K562 (cell line): ENCODE results near the gene JUP.

Experiments
- ATF3 ChIP-seq, 2 experiments: fragments of 450-650 bp in 1 of 2; sonication (generic) in 1 of 2; formaldehyde crosslinking in 1 of 2; IDR thresholded peaks in 1 of 2; conservative IDR thresholded peaks in 1 of 2; 2 replicates each; pipeline versions ENCODE4 v1.6.1 to v1.8.1; 2016 to 2023; ENCODE audit warnings: mild to moderate bottlenecking in 2 of 2, moderate library complexity in 2 of 2, inconsistent platforms in 1 of 2, missing genetic modification reagents in 1 of 2
- BDP1 ChIP-seq: IDR thresholded peaks from 3 replicates; pipeline ENCODE4 v1.6.1; 2011; ENCODE audit not compliant: insufficient read length, insufficient read depth
- CBX3 ChIP-seq, 2 experiments: IDR thresholded peaks; 1 replicate in 1 of 2; 2 replicates in 1 of 2; pipeline ENCODE4 v1.6.1; 2012; ENCODE audit warnings: inconsistent platforms in 2 of 2, low read length in 2 of 2, borderline replicate concordance in 1 of 2, control low read depth in 1 of 2
- ELF1 ChIP-seq: fragments of 200-800 bp; sonication (Bioruptor generic); IDR thresholded peaks from 2 replicates; pipeline ENCODE4 v1.6.1; 2016; ENCODE audit warnings: missing genetic modification characterization, missing compliant biosample characterization
- ETV6 ChIP-seq, 3 experiments: fragments of 150-350 bp in 1 of 3; sonication (generic) in 1 of 3; formaldehyde crosslinking in 1 of 3; IDR thresholded peaks; 2 replicates each; pipeline versions ENCODE4 v1.6.1 to v1.8.0; 2014 to 2022; ENCODE audit warnings: borderline replicate concordance in 2 of 3, low read depth in 2 of 3, antibody characterized with exemption in 1 of 3, low read length in 1 of 3, mild to moderate bottlenecking in 1 of 3, missing genetic modification reagents in 1 of 3
- JUND ChIP-seq, 2 experiments: IDR thresholded peaks; 2 replicates in 1 of 2; 3 replicates in 1 of 2; pipeline ENCODE4 v1.6.1; 2011; ENCODE audit warnings: borderline replicate concordance in 2 of 2, low read depth in 2 of 2, low read length in 2 of 2, improper control_type of control experiment in 1 of 2, missing biosample characterization in 1 of 2, missing genetic modification characterization in 1 of 2, missing genetic modification reagents in 1 of 2
- NFIC ChIP-seq: fragments of 450-650 bp; IDR thresholded peaks from 2 replicates; pipeline ENCODE4 v1.6.1; 2017; ENCODE audit warnings: mild to moderate bottlenecking, inconsistent platforms
- POLR2AphosphoS5 ChIP-seq: IDR thresholded peaks from 2 replicates; pipeline ENCODE4 v1.6.1; 2011; ENCODE audit warnings: mild to moderate bottlenecking, low read depth, low read length, moderate library complexity; ENCODE audit not compliant: control insufficient read depth, insufficient read depth
- SMAD4 ChIP-seq: fragments of 250-450 bp; sonication (Bioruptor Pico); conservative IDR thresholded peaks from 2 replicates; pipeline ENCODE4 v1.8.0; 2021; ENCODE audit warnings: inconsistent platforms, mild to moderate bottlenecking, moderate library complexity
- TAF1 ChIP-seq: IDR thresholded peaks from 2 replicates; pipeline ENCODE4 v1.6.1; 2011; ENCODE audit warnings: mild to moderate bottlenecking, low read length, moderate library complexity; ENCODE audit not compliant: insufficient read depth, control insufficient read depth, severe bottlenecking; ENCODE audit errors: extremely low read depth
- ZZZ3 ChIP-seq: fragments of 450-650 bp; IDR thresholded peaks from 2 replicates; pipeline ENCODE4 v1.6.1; 2016; ENCODE audit warnings: antibody characterized with exemption, mild to moderate bottlenecking, moderate library complexity
- TF ChIP-seq, protein P1 (sequence below), 3 experiments: IDR thresholded peaks in 2 of 3; conservative IDR thresholded peaks in 1 of 3; 2 replicates each; pipeline ENCODE4 v1.5.1; 2011 to 2012; ENCODE audit warnings: low read length in 3 of 3, mild to moderate bottlenecking in 3 of 3, control low read depth in 2 of 3, improper control_type of control experiment in 1 of 3, inconsistent platforms in 1 of 3, low read depth in 1 of 3, mixed read lengths in 1 of 3, moderate library complexity in 1 of 3; ENCODE audit not compliant: insufficient read depth in 2 of 3
- TF ChIP-seq, protein P2 (sequence below): sonication (generic); formaldehyde crosslinking; IDR thresholded peaks from 2 replicates; pipeline ENCODE4 v1.8.1; 2022; ENCODE audit warnings: missing genetic modification reagents
- TF ChIP-seq, protein P3 (sequence below): fragments of 450-650 bp; formaldehyde crosslinking; IDR thresholded peaks from 2 replicates; pipeline ENCODE4 v1.4.0; 2022; ENCODE audit warnings: mild to moderate bottlenecking, moderate library complexity

GRCh38 chr17:41772218-41772585 is 14.3 kb downstream of the JUP start:
- TF ChIP-seq TAF1 (no peak), ETV6 (IDR thresholded peaks at IDR 0.05; ENCODE audit: borderline replicate concordance in 1 of 2, low read depth in 2 of 2, low read length in 1 of 2) (no peak), ETV6 (CRISPR knock-in tag; IDR thresholded peaks at IDR 0.05; ENCODE audit: borderline replicate concordance) (no peak), ELF1 (no peak), JUND (IDR thresholded peaks at IDR 0.05; ENCODE audit: borderline replicate concordance, low read depth, low read length) (no peak), JUND (tag; IDR thresholded peaks at IDR 0.05; ENCODE audit: borderline replicate concordance, low read depth, low read length) (no peak), ATF3 (IDR thresholded peaks at IDR 0.05) (no peak), ATF3 (CRISPR knock-in tag; conservative IDR thresholded peaks at IDR 0.05) (no peak), ZZZ3 (no peak), CBX3 (IDR thresholded peaks at IDR 0.05; ENCODE audit: borderline replicate concordance in 1 of 2, low read length in 2 of 2) (no peak), SMAD4 (CRISPR knock-in tag) (no peak), POLR2AphosphoS5 (no peak), NFIC (no peak), BDP1 (no peak)
- TF ChIP-seq, protein P1, sequence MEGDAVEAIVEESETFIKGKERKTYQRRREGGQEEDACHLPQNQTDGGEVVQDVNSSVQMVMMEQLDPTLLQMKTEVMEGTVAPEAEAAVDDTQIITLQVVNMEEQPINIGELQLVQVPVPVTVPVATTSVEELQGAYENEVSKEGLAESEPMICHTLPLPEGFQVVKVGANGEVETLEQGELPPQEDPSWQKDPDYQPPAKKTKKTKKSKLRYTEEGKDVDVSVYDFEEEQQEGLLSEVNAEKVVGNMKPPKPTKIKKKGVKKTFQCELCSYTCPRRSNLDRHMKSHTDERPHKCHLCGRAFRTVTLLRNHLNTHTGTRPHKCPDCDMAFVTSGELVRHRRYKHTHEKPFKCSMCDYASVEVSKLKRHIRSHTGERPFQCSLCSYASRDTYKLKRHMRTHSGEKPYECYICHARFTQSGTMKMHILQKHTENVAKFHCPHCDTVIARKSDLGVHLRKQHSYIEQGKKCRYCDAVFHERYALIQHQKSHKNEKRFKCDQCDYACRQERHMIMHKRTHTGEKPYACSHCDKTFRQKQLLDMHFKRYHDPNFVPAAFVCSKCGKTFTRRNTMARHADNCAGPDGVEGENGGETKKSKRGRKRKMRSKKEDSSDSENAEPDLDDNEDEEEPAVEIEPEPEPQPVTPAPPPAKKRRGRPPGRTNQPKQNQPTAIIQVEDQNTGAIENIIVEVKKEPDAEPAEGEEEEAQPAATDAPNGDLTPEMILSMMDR (IDR thresholded peaks at IDR 0.05 in 2 of 3, conservative IDR thresholded peaks at IDR 0.05 in 1 of 3; ENCODE audit: insufficient read depth in 2 of 3, low read depth in 1 of 3, low read length in 3 of 3): no peak
- TF ChIP-seq, protein P2, sequence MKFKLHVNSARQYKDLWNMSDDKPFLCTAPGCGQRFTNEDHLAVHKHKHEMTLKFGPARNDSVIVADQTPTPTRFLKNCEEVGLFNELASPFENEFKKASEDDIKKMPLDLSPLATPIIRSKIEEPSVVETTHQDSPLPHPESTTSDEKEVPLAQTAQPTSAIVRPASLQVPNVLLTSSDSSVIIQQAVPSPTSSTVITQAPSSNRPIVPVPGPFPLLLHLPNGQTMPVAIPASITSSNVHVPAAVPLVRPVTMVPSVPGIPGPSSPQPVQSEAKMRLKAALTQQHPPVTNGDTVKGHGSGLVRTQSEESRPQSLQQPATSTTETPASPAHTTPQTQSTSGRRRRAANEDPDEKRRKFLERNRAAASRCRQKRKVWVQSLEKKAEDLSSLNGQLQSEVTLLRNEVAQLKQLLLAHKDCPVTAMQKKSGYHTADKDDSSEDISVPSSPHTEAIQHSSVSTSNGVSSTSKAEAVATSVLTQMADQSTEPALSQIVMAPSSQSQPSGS (CRISPR knock-in tag): no peak
- TF ChIP-seq, protein P3, sequence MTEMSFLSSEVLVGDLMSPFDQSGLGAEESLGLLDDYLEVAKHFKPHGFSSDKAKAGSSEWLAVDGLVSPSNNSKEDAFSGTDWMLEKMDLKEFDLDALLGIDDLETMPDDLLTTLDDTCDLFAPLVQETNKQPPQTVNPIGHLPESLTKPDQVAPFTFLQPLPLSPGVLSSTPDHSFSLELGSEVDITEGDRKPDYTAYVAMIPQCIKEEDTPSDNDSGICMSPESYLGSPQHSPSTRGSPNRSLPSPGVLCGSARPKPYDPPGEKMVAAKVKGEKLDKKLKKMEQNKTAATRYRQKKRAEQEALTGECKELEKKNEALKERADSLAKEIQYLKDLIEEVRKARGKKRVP (CRISPR knock-in tag): no peak
